ENCODE measurements around the gene LBX1. TPM values are rescaled to one million over a fixed set of nuclear protein-coding genes. Genes with fewer than 3 reads are reported as not detected.

The LBX1 gene
- total RNA-seq, 1 experiment from 2014 or later, result not detected

Other genes starting within 250 kb of the LBX1 start
- 86.3 and 93.9 TPM in 2 replicates for gene MRPL43, start 242.0 kb downstream of the LBX1 start, total RNA-seq (2014; rRNA removed; shearing (Covaris generic); ENCODE audit: low replicate concordance)
- 14.5 and 17.0 TPM in 2 replicates for gene TWNK, start 241.9 kb downstream of the LBX1 start, total RNA-seq (2014; rRNA removed; shearing (Covaris generic); ENCODE audit: low replicate concordance)
- 11.3 and 23.9 TPM in 2 replicates for gene LZTS2, start 229.7 kb downstream of the LBX1 start, total RNA-seq (2014; rRNA removed; shearing (Covaris generic); ENCODE audit: low replicate concordance)
- gene PDZD7, start 198.3 kb downstream of the LBX1 start, total RNA-seq (2014; rRNA removed; shearing (Covaris generic); ENCODE audit: low replicate concordance), result 2.6 and 3.0 TPM in 2 replicates
- 8.5 and 13.6 TPM in 2 replicates for gene SFXN3, start 198.2 kb downstream of the LBX1 start, total RNA-seq (2014; rRNA removed; shearing (Covaris generic); ENCODE audit: low replicate concordance)
- 21.5 and 50.1 TPM in 2 replicates for gene KAZALD1, start 167.5 kb downstream of the LBX1 start, total RNA-seq (2014; rRNA removed; shearing (Covaris generic); ENCODE audit: low replicate concordance)
- gene TLX1, start 98.2 kb downstream of the LBX1 start, total RNA-seq (2014; rRNA removed; shearing (Covaris generic); ENCODE audit: low replicate concordance), result not detected in 2 replicates
- gene BTRC, start 124.7 kb upstream of the LBX1 start, total RNA-seq (2014; rRNA removed; shearing (Covaris generic); ENCODE audit: low replicate concordance), result 1.8 and 3.6 TPM in 2 replicates